Stimulated activated CD8-positive, alpha-beta memory T cell treated with anti-CD3 and anti-CD28 coated beads, Interleukin-4, amount 100 ng/mL, for 1 hour (primary cell): ENCODE results near the gene LRP11.

Experiments
- DNase-seq, 2 donors: peaks; one replicate each; pipeline ENCODE4 v3.0.0-alpha.2; 2020; ENCODE audit warnings: low read depth in 2 of 2, low spot score in 1 of 2

The LRP11 gene

GRCh38 chr6:149806127-149806526, 58.0 kb downstream of the LRP11 start:
- DNase-seq, result no peak

GRCh38 chr6:149783551-149783950, 80.6 kb downstream of the LRP11 start:
- no peak for DNase-seq

GRCh38 chr6:149782337-149782736, 81.8 kb downstream of the LRP11 start:
- DNase-seq, result no peak

- no peak for DNase-seq
These were observed 82.4 kb downstream of the LRP11 start for GRCh38 chr6:149781715-149782114.

- no peak for DNase-seq
These were observed 84.6 kb downstream of the LRP11 start for GRCh38 chr6:149779644-149779963.

GRCh38 chr6:149777624-149778023, 86.5 kb downstream of the LRP11 start:
- no peak for DNase-seq

GRCh38 chr6:149771925-149772324, 92.2 kb downstream of the LRP11 start:
- no peak for DNase-seq

GRCh38 chr6:149771185-149771584, 93.0 kb downstream of the LRP11 start:
- DNase-seq, result no peak

- no peak for DNase-seq
These were observed 94.5 kb downstream of the LRP11 start for GRCh38 chr6:149769676-149770075.
